Naive thymus-derived CD4-positive, alpha-beta T cell (primary cell): ENCODE results near the gene AK1. TPM values are rescaled to one million over a fixed set of nuclear protein-coding genes. Genes with fewer than 3 reads are reported as not detected.

ENCODE experiments used
- ATAC-seq: fragments of 150-1000 bp; cut with Tn5 transposase; 2 replicates; pipeline ENCODE4 v1.10.0; 2021; ENCODE audit warnings: mild to moderate bottlenecking, moderate library complexity
- CTCF ChIA-PET: fragments of 350-600 bp; sonication (Branson Sonifier 250); formaldehyde crosslinking; loops from one replicate; lab custom pipeline; 2021; ENCODE audit warnings: antibody characterized with exemption; lab: Charles Lee
- POLR2A ChIA-PET: fragments of 350-600 bp; sonication (Branson Sonifier 250); formaldehyde crosslinking; loops from one replicate; lab custom pipeline; 2021; ENCODE audit warnings: antibody characterized with exemption, inconsistent platforms; lab: Charles Lee
- DNase-seq, 9 donors: peaks; one replicate each; pipeline versions ENCODE4 v3.0.0 to v3.0.0-alpha.2; 2020 to 2022; ENCODE audit warnings: mixed read lengths in 1 of 9
- H3K27ac ChIP-seq: one replicate; pipeline ENCODE4 v1.7.0; 2013; ENCODE audit warnings: mild to moderate bottlenecking, low read depth, low read length, moderate library complexity
- H3K27me3 ChIP-seq, 2 donors: one replicate each; pipeline ENCODE4 v1.7.0; 2013; ENCODE audit warnings: low read length in 2 of 2, mild to moderate bottlenecking in 2 of 2, moderate library complexity in 2 of 2; ENCODE audit not compliant: control insufficient read depth in 2 of 2, insufficient read depth in 2 of 2
- H3K36me3 ChIP-seq, 3 experiments: 1 replicate in 2 of 3; 2 replicates in 1 of 3; pipeline ENCODE4 v1.7.0; 2013; ENCODE audit warnings: low read length in 3 of 3, mild to moderate bottlenecking in 3 of 3, moderate library complexity in 1 of 3; ENCODE audit not compliant: insufficient read depth in 3 of 3, control insufficient read depth in 2 of 3
- H3K4me1 ChIP-seq, 2 donors: one replicate each; pipeline ENCODE4 v1.7.0; 2013; ENCODE audit warnings: low read length in 2 of 2, mild to moderate bottlenecking in 2 of 2, moderate library complexity in 1 of 2; ENCODE audit not compliant: control insufficient read depth in 2 of 2, insufficient read depth in 2 of 2
- H3K4me3 ChIP-seq: 2 replicates; pipeline ENCODE4 v1.7.0; 2013; ENCODE audit warnings: mild to moderate bottlenecking, low read length
- H3K9me3 ChIP-seq, 3 experiments: 1 replicate in 2 of 3; 2 replicates in 1 of 3; pipeline ENCODE4 v1.7.0; 2013; ENCODE audit warnings: low read length in 3 of 3; ENCODE audit not compliant: control insufficient read depth in 2 of 3
- H3K27ac Mint-ChIP-seq, 9 donors: one replicate each; pipeline ENCODE4 v1.8.0; 2020 to 2022; ENCODE audit warnings: mixed read lengths in 9 of 9, mild to moderate bottlenecking in 8 of 9, moderate library complexity in 5 of 9, inconsistent platforms in 2 of 9
- H3K27me3 Mint-ChIP-seq, 5 donors: one replicate each; pipeline ENCODE4 v1.8.0; 2021 to 2022; ENCODE audit warnings: mixed read lengths in 5 of 5, mild to moderate bottlenecking in 1 of 5
- H3K36me3 Mint-ChIP-seq, 5 donors: one replicate each; pipeline ENCODE4 v1.8.0; 2020 to 2022; ENCODE audit warnings: mixed read lengths in 5 of 5, mild to moderate bottlenecking in 3 of 5, inconsistent platforms in 1 of 5
- H3K4me1 Mint-ChIP-seq, 7 donors: one replicate each; pipeline ENCODE4 v1.8.0; 2020 to 2022; ENCODE audit warnings: mixed read lengths in 7 of 7, mild to moderate bottlenecking in 3 of 7, inconsistent platforms in 1 of 7
- H3K4me3 Mint-ChIP-seq, 10 donors: one replicate each; pipeline ENCODE4 v1.8.0; 2020 to 2022; ENCODE audit warnings: mild to moderate bottlenecking in 10 of 10, mixed read lengths in 10 of 10, moderate library complexity in 6 of 10, inconsistent platforms in 2 of 10
- H3K9me3 Mint-ChIP-seq, 11 donors: one replicate each; pipeline ENCODE4 v1.8.0; 2020 to 2022; ENCODE audit warnings: mixed read lengths in 11 of 11, mild to moderate bottlenecking in 4 of 11, inconsistent platforms in 1 of 11, moderate library complexity in 1 of 11
- intact Hi-C, 2 donors: fragments of 100-400 bp; cut with micrococcal nuclease; formaldehyde crosslinking; loops; one replicate each; pipeline ENCODE4 v1.15.1; 2023
- polyA plus RNA-seq, 2 donors: library from polyadenylated mRNA; unstranded; fragments of 300-500 nt; fragmentation: Illumina TruSeq; gene quantifications; one replicate each; pipeline ENCODE4 v1.2.3, GENCODE V29; 2021
- total RNA-seq, 6 experiments: library from RNA in 5 of 6; stranded (reverse) in 5 of 6; gene quantifications; 1 replicate in 5 of 6; 2 replicates in 1 of 6; pipeline ENCODE4 v1.2.3 and lab custom pipeline; 2021 to 2026

The AK1 gene
- total and polyA plus RNA-seq, 7 experiments from 2014 or later, result 0.09 to 64.9 (median 45.1) TPM

DNA sequence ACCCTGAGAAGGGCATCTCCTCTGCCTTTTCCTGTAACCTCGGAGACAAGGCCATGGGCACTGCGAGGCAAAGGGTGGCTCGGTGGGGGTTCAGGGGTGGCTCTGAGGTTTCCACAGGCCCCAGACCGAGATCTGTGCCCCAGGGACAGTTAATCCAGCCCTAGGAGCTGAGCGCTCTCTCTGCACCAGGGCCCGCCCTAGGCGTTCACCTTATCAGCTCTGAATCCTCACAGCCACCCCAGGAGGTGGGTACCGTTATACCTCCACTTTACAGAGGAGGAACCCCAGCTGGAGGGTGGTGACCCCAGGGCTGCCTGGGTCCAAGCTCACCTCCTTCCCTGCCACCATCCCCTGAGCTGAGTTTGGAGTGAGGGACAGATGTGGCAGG, 20.8 kb downstream of the AK1 start:
- H3K27ac Mint-ChIP-seq, result no peak overlapping the region
- peaks cover 0 to 5% (median 0%) of the 10 kb centered on the region in 5 donors for H3K36me3 Mint-ChIP-seq
- DNase-seq, result no peak
- intact Hi-C loops, result no loop called here
- no peaks in the 10 kb centered on the region for H3K27me3 Mint-ChIP-seq
- Histone ChIP-seq H3K9me3 (no peaks in the 10 kb centered on the region), H3K27me3 (no peaks in the 10 kb centered on the region), H3K4me1 (peaks cover 17 to 38% of the 10 kb centered on the region in 2 donors), H3K27ac (no peak overlapping the region), H3K36me3 (no peaks in the 10 kb centered on the region), H3K4me3 (no peak overlapping the region)
- ATAC-seq, result no peak
- no peak overlapping the region for H3K4me3 Mint-ChIP-seq
- no peaks in the 10 kb centered on the region for H3K9me3 Mint-ChIP-seq
- H3K4me1 Mint-ChIP-seq, result peaks cover 24 to 60% (median 41%) of the 10 kb centered on the region in 7 donors
- ChIA-PET POLR2A (interaction anchor here (0.5 to 0.9 kb wide), 5 partner anchors 30 to 405 kb away, joined by 3 read pairs; partner anchors contain the start of gene LRSAM1), CTCF (interaction anchor here (0.6 to 1.3 kb wide), 2 partner anchors 13 to 197 kb away, joined by 3 read pairs; no protein-coding TSS in a partner anchor)

DNA sequence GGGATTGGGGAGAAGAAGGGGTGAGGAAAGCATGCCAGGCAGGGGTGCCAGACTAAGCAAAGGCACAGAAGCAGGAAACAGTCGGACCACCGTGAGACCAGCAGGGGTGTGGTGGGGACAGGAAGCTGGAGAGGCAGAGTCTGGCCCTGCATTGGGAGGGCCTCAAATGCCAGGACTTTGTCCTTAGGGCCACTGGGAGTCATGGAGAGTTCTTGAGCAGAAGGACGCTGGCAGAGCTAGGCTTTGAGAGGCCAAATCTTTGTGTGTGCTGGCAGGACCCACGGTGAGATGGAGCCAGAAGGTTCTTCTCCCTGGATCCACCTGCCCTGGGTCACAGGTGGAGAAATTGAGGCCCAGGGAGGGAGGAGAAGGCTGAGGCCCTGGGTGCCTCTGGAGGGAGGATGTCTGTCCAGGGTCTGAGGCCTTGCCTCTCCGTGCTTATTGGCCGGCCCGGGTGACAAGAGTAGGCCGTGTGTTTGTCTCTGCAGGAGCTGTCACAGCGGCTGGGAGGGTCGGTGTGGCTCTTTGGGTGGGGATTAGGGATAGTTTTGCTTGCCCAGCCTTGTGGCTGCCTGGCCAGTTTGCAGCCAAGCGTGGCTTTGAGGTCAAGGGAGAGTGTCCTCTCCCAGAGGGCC, 21.3 kb downstream of the AK1 start:
- no peaks in the 10 kb centered on the region for H3K27me3 Mint-ChIP-seq
- POLR2A ChIA-PET, result interaction anchor here (0.5 to 3.1 kb wide), 7 partner anchors 9 to 405 kb away, joined by 3 to 10 read pairs (median 3); partner anchors contain the start of gene LRSAM1
- peaks cover 19 to 55% (median 37%) of the 10 kb centered on the region in 7 donors for H3K4me1 Mint-ChIP-seq
- Histone ChIP-seq H3K4me1 (peaks cover 12 to 33% of the 10 kb centered on the region in 2 donors), H3K9me3 (no peaks in the 10 kb centered on the region), H3K27me3 (no peaks in the 10 kb centered on the region), H3K4me3 (no peak overlapping the region), H3K36me3 (no peaks in the 10 kb centered on the region), H3K27ac (no peak overlapping the region)
- H3K9me3 Mint-ChIP-seq, result no peaks in the 10 kb centered on the region
- peak overlapping the region in 8 of 9 donors; percentile 17 to 89 (median 70) for H3K27ac Mint-ChIP-seq
- DNase-seq (no peak), ATAC-seq (no peak)
- CTCF ChIA-PET, result interaction anchor here (0.6 to 1.3 kb wide), 2 partner anchors 14 to 197 kb away, joined by 3 read pairs; no protein-coding TSS in a partner anchor
- intact Hi-C loops, result no loop called here
- peak overlapping the region in 5 of 10 donors; percentile 50 to 91 (median 84) for H3K4me3 Mint-ChIP-seq
- peaks cover 0 to 6% (median 0%) of the 10 kb centered on the region in 5 donors for H3K36me3 Mint-ChIP-seq

DNA sequence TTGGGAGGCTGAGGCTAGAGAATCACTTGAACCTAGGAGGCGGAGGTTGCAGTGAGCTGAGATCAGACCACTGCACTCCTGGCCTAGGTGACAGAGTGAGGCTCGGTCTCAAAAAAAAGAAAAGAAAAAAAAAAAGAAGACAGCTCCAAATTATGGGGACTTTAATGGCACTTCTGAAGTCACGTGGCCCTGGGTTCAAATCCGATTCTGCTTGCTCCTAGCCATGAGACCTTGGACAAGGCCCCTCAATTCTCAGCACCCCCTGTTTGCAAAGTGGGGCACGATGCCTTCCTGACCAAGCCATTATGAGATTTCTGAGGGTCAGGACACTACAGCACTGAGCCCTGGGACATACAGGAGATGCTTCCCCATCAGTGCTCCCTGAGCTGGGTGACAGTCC, 22.0 kb downstream of the AK1 start:
- DNase-seq (no peak), ATAC-seq (no peak)
- H3K9me3 ChIP-seq, result peaks cover 0 to 2% (median 0%) of the 10 kb centered on the region in 3 experiments
- H3K36me3 ChIP-seq, result no peaks in the 10 kb centered on the region
- no peaks in the 10 kb centered on the region for H3K27me3 ChIP-seq
- CTCF ChIA-PET, result interaction anchor here (1.3 kb wide), 2 partner anchors 14 kb away, joined by 3 to 4 read pairs; no protein-coding TSS in a partner anchor
- H3K27ac Mint-ChIP-seq, result peak overlapping the region; percentile 66 to 89 (median 71)
- peaks cover 13 to 48% (median 30%) of the 10 kb centered on the region in 7 donors for H3K4me1 Mint-ChIP-seq
- intact Hi-C loops, result no loop called here
- no peak overlapping the region for H3K4me3 ChIP-seq
- peaks cover 3 to 12% (median 5%) of the 10 kb centered on the region in 5 donors for H3K36me3 Mint-ChIP-seq
- H3K9me3 Mint-ChIP-seq, result peaks cover 0 to 4% (median 2%) of the 10 kb centered on the region in 11 donors
- H3K4me3 Mint-ChIP-seq, result peak overlapping the region in 9 of 10 donors; percentile 39 to 91 (median 61)
- no peaks in the 10 kb centered on the region for H3K27me3 Mint-ChIP-seq
- POLR2A ChIA-PET, result interaction anchor here (0.6 to 3.1 kb wide), 6 partner anchors 10 to 123 kb away, joined by 3 to 10 read pairs (median 3); no protein-coding TSS in a partner anchor
- peaks cover 7 to 28% of the 10 kb centered on the region in 2 donors for H3K4me1 ChIP-seq
- no peak overlapping the region for H3K27ac ChIP-seq

DNA sequence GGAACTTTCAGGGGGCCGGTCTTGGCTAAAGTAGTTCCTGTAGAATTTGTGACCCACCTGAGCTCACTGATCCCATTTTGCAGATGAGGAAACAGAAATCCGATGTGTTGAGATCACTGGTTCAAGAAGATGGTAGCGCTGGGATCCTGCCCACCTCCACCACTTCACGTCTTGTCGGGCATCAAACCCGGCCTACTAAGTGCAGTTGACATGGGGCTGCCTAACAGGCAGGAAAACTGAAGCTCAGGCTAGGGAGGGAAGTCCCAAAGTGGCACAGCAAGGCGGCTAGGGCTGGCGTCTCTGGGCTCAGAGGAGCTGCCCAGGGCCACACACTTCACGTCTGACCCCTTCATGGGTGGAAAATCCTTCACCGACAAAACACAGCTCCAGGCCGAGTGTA, 22.5 kb downstream of the AK1 start:
- Mint-ChIP-seq H3K4me3 (peak overlapping the region; percentile 25 to 91 (median 61)), H3K9me3 (peaks cover 0 to 10% (median 4%) of the 10 kb centered on the region in 11 donors), H3K4me1 (peaks cover 13 to 46% (median 29%) of the 10 kb centered on the region in 7 donors), H3K27me3 (no peaks in the 10 kb centered on the region), H3K27ac (peak overlapping the region in 7 of 9 donors; percentile 48 to 89 (median 66)), H3K36me3 (peaks cover 5 to 15% (median 7%) of the 10 kb centered on the region in 5 donors)
- Histone ChIP-seq H3K4me1 (peaks cover 7 to 28% of the 10 kb centered on the region in 2 donors), H3K9me3 (peaks cover 0 to 8% (median 0%) of the 10 kb centered on the region in 3 experiments), H3K36me3 (no peaks in the 10 kb centered on the region), H3K4me3 (peak overlapping the region; percentile 18), H3K27me3 (no peaks in the 10 kb centered on the region), H3K27ac (peak overlapping the region; percentile 75)
- intact Hi-C loops, result loop anchor here (1.0 to 5.0 kb wide), 2 partner anchors 10 to 53 kb away; partner anchors contain the start of gene FPGS (in 1 of the 2)
- CTCF ChIA-PET, result interaction anchor here (1.3 kb wide), 1 partner anchor 14 kb away, joined by 4 read pairs; no protein-coding TSS in a partner anchor
- POLR2A ChIA-PET, result interaction anchor here (0.6 to 3.1 kb wide), 10 partner anchors 10 to 123 kb away, joined by 3 to 10 read pairs (median 4); partner anchors contain the start of gene CDK9
- DNase-seq, result no peak
- ATAC-seq, result no peak

DNA sequence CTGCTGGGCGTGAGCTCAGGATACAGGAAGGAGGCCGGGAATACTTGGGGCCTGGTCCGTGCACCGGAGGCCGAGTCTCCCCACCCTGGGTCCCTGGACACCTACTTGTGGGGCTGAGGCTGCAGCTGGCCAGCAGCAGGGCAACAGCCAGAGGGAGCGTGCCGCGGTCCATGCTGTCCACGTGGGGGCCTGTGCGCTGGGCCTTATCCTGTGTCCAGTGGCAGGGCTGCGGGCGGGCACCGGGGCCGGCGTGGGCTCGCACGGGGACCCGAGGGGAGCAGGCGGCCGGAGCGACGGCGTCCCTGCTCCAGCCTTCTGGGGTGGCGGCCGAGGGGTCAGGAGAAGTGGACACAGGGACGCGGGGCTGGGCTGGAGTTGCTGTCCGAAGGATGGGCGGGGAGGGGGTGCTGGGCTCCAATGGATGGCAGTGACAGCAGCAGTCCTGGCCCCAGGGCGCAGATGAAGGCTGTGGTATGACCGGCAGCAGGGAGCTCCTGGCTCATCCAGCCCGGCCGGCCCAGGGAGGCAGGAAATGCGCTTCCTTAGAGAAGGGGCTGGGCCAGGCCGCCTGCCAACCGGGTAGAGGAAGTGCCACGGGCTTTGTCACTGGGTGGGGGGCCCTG, 23.2 kb downstream of the AK1 start, which contains the start of gene ENG:
Gene ENG (minus strand): TSS at position 475 of the 623 bp plus-strand sequence. CDS start 303 bp downstream, at position 172.
- ChIA-PET POLR2A (interaction anchor here (0.6 to 3.1 kb wide), 12 partner anchors 8 to 403 kb away, joined by 3 to 15 read pairs (median 4); partner anchors contain the start of genes CDK9, FPGS and RPL12), CTCF (interaction anchor here (0.7 to 1.3 kb wide), 2 partner anchors 15 to 16 kb away, joined by 3 to 4 read pairs; no protein-coding TSS in a partner anchor)
- H3K4me1 Mint-ChIP-seq, result peaks cover 13 to 46% (median 29%) of the 10 kb centered on the region in 7 donors
- no peaks in the 10 kb centered on the region for H3K27me3 Mint-ChIP-seq
- H3K27ac ChIP-seq, result peak within 1 kb of the TSS; percentile 75
- peak within 1 kb of the TSS; percentile 81 to 94 (median 88) for H3K27ac Mint-ChIP-seq
- peak within 1 kb of the TSS; percentile 68 for H3K4me3 ChIP-seq
- peaks cover 0 to 1% (median 0%) of the 10 kb centered on the region in 3 experiments for H3K36me3 ChIP-seq
- H3K9me3 ChIP-seq, result peaks cover 0 to 14% (median 0%) of the 10 kb centered on the region in 3 experiments
- H3K4me3 Mint-ChIP-seq, result peak within 1 kb of the TSS; percentile 84 to 91 (median 90)
- no peaks in the 10 kb centered on the region for H3K27me3 ChIP-seq
- peaks cover 7 to 28% of the 10 kb centered on the region in 2 donors for H3K4me1 ChIP-seq
- H3K36me3 Mint-ChIP-seq, result peaks cover 8 to 17% (median 9%) of the 10 kb centered on the region in 5 donors
- peak; percentile 64 for ATAC-seq
- intact Hi-C loops, result loop anchor here (1.0 to 5.0 kb wide), 2 partner anchors 11 to 52 kb away; partner anchors contain the start of gene FPGS (in 1 of the 2)
- H3K9me3 Mint-ChIP-seq, result peaks cover 2 to 17% (median 7%) of the 10 kb centered on the region in 11 donors
- DNase-seq, result peak in 2 of 9 donors; percentile 22 to 37
